H9 (cell line): ENCODE data around the gene GRIK4. TPM values are rescaled to one million over a fixed set of nuclear protein-coding genes. Genes with fewer than 3 reads are reported as not detected.

Experiments
- DNase-seq: peaks from one replicate; pipeline ENCODE4 v3.0.0-alpha.2; 2017
- H2AFZ ChIP-seq: one replicate; pipeline ENCODE4 v1.6.1; 2013; ENCODE audit warnings: mild to moderate bottlenecking, low read length, control low read depth, moderate library complexity
- H2AK5ac ChIP-seq: 2 replicates; pipeline ENCODE4 v1.6.1; 2013; ENCODE audit warnings: low read length, control low read depth, mixed read lengths; ENCODE audit not compliant: insufficient read length
- H2BK120ac ChIP-seq: one replicate; pipeline ENCODE4 v1.6.1; 2013; ENCODE audit warnings: low read depth, mild to moderate bottlenecking, low read length, control low read depth, inconsistent platforms; ENCODE audit not compliant: poor library complexity, severe bottlenecking
- H2BK12ac ChIP-seq: 2 replicates; pipeline ENCODE4 v1.6.1; 2013; ENCODE audit warnings: low read length, control low read depth, mixed read lengths, low read depth; ENCODE audit not compliant: insufficient read length
- H2BK15ac ChIP-seq: 2 replicates; pipeline ENCODE4 v1.6.1; 2013; ENCODE audit warnings: low read depth, low read length, control low read depth
- H2BK20ac ChIP-seq: one replicate; pipeline ENCODE4 v1.6.1; 2013; ENCODE audit warnings: low read depth, mild to moderate bottlenecking, low read length, control low read depth, inconsistent platforms; ENCODE audit not compliant: poor library complexity, severe bottlenecking
- H2BK5ac ChIP-seq: 2 replicates; pipeline ENCODE4 v1.6.1; 2013; ENCODE audit warnings: low read length, control low read depth, mixed read lengths; ENCODE audit not compliant: insufficient read length
- H3K14ac ChIP-seq: 2 replicates; pipeline ENCODE4 v1.6.1; 2013; ENCODE audit warnings: low read length, control low read depth; ENCODE audit not compliant: insufficient read depth
- H3K18ac ChIP-seq: 2 replicates; pipeline ENCODE4 v1.6.1; 2013; ENCODE audit warnings: low read depth, mild to moderate bottlenecking, mixed read lengths, low read length, control low read depth; ENCODE audit not compliant: insufficient read length
- H3K23ac ChIP-seq: 2 replicates; pipeline ENCODE4 v1.6.1; 2013; ENCODE audit warnings: low read length, control low read depth, mixed read lengths, low read depth; ENCODE audit not compliant: insufficient read length
- H3K23me2 ChIP-seq: 2 replicates; pipeline ENCODE4 v1.6.1; 2013; ENCODE audit warnings: low read depth, mild to moderate bottlenecking, mixed read lengths, low read length, control low read depth; ENCODE audit not compliant: insufficient read length, poor library complexity, severe bottlenecking
- H3K27ac ChIP-seq: 2 replicates; pipeline ENCODE4 v1.5.1; 2013; ENCODE audit warnings: low read length, control low read depth, mixed read lengths, low read depth; ENCODE audit not compliant: insufficient read length
- H3K27me3 ChIP-seq: 2 replicates; pipeline ENCODE4 v1.6.1; 2013; ENCODE audit warnings: low read length, control low read depth, inconsistent platforms; ENCODE audit not compliant: insufficient read depth
- H3K4ac ChIP-seq: 2 replicates; pipeline ENCODE4 v1.6.1; 2013; ENCODE audit warnings: low read depth, mild to moderate bottlenecking, control low read depth, inconsistent platforms, low read length, moderate library complexity
- H3K4me1 ChIP-seq: 2 replicates; pipeline ENCODE4 v1.6.1; 2013; ENCODE audit warnings: low read length, control low read depth, inconsistent platforms; ENCODE audit not compliant: insufficient read depth
- H3K4me2 ChIP-seq: 2 replicates; pipeline ENCODE4 v1.6.1; 2013; ENCODE audit warnings: low read length, control low read depth, mixed read lengths; ENCODE audit not compliant: insufficient read length, insufficient read depth
- H3K56ac ChIP-seq: 2 replicates; pipeline ENCODE4 v1.6.1; 2013; ENCODE audit warnings: low read depth, mild to moderate bottlenecking, mixed read lengths, low read length, control low read depth; ENCODE audit not compliant: insufficient read length
- H3K79me1 ChIP-seq: 2 replicates; pipeline ENCODE4 v1.6.1; 2013; ENCODE audit warnings: low read depth, mild to moderate bottlenecking, moderate library complexity, low read length, control low read depth, inconsistent platforms; ENCODE audit not compliant: insufficient read depth, poor library complexity, severe bottlenecking
- H3K79me2 ChIP-seq: 2 replicates; pipeline ENCODE4 v1.6.1; 2013; ENCODE audit warnings: low read length, control low read depth, inconsistent platforms; ENCODE audit not compliant: insufficient read depth
- H3K9ac ChIP-seq: 2 replicates; pipeline ENCODE4 v1.6.1; 2013; ENCODE audit warnings: low read length, control low read depth, mixed read lengths; ENCODE audit not compliant: insufficient read length; ENCODE audit errors: extremely low read depth
- H3K9me3 ChIP-seq: one replicate; pipeline ENCODE4 v1.6.1; 2013; ENCODE audit warnings: low read depth, low read length, inconsistent platforms; ENCODE audit not compliant: control insufficient read depth
- H3T11ph ChIP-seq: one replicate; pipeline ENCODE4 v1.6.1; 2013; ENCODE audit warnings: mild to moderate bottlenecking, low read length, control low read depth, inconsistent platforms
- H4K20me1 ChIP-seq: one replicate; pipeline ENCODE4 v1.6.1; 2013; ENCODE audit not compliant: control insufficient read depth, insufficient read length, insufficient read depth
- H4K5ac ChIP-seq: 2 replicates; pipeline ENCODE4 v1.6.1; 2013; ENCODE audit warnings: low read depth, mild to moderate bottlenecking, mixed read lengths, low read length, control low read depth; ENCODE audit not compliant: insufficient read length
- H4K8ac ChIP-seq: replicated peaks from 2 replicates; pipeline ENCODE4 v1.6.1; 2013; ENCODE audit warnings: low read length, control low read depth, mixed read lengths, low read depth; ENCODE audit not compliant: insufficient read length
- H4K91ac ChIP-seq: 2 replicates; pipeline ENCODE4 v1.6.1; 2013; ENCODE audit warnings: low read depth, mild to moderate bottlenecking, moderate library complexity, mixed read lengths, low read length, control low read depth; ENCODE audit not compliant: insufficient read length
- H3K27ac Mint-ChIP-seq, 3 experiments: 2 replicates in 2 of 3; 3 replicates in 1 of 3; pipeline ENCODE4 v1.8.0; 2020 to 2021; ENCODE audit warnings: mixed read lengths in 3 of 3, mild to moderate bottlenecking in 1 of 3, moderate library complexity in 1 of 3
- H3K27me3 Mint-ChIP-seq: 2 replicates; pipeline ENCODE4 v1.8.0; 2021; ENCODE audit warnings: low read depth, mild to moderate bottlenecking, moderate library complexity, mixed read lengths
- H3K36me3 Mint-ChIP-seq, 3 experiments: 2 replicates in 2 of 3; 3 replicates in 1 of 3; pipeline ENCODE4 v1.8.0; 2020 to 2021; ENCODE audit warnings: low read depth in 3 of 3, mixed read lengths in 3 of 3; ENCODE audit not compliant: insufficient read depth in 1 of 3
- H3K4me1 Mint-ChIP-seq, 2 experiments: 2 replicates each; pipeline ENCODE4 v1.8.0; 2020; ENCODE audit warnings: mixed read lengths in 2 of 2
- H3K4me3 Mint-ChIP-seq, 2 experiments: 2 replicates in 1 of 2; 3 replicates in 1 of 2; pipeline ENCODE4 v1.8.0; 2020 to 2021; ENCODE audit warnings: mild to moderate bottlenecking in 2 of 2, mixed read lengths in 2 of 2, moderate library complexity in 1 of 2
- H3K9me3 Mint-ChIP-seq, 2 experiments: 2 replicates in 1 of 2; 3 replicates in 1 of 2; pipeline ENCODE4 v1.8.0; 2020; ENCODE audit warnings: mild to moderate bottlenecking in 2 of 2, mixed read lengths in 2 of 2, moderate library complexity in 1 of 2
- CTCF ChIP-seq: fragments of 200-600 bp; sonication (generic); conservative IDR thresholded peaks from 3 replicates; pipeline ENCODE4 v1.8.0; 2021; ENCODE audit warnings: antibody characterized with exemption, mild to moderate bottlenecking
- WGBS: extraction: QIAGEN DNeasy Blood & Tissue Kit; methylation state at CpG from one replicate; pipeline ENCODE4 v1.1.7; 2013; ENCODE audit warnings: missing lambda C conversion rate, low lambda C conversion rate, mixed read lengths; ENCODE audit not compliant: insufficient read length; ENCODE audit errors: extremely low coverage; 5-methylcytosine and 5-hydroxymethylcytosine counted together
- total RNA-seq: library from RNA; stranded (reverse); gene quantifications from 2 replicates; pipeline ENCODE4 v1.2.1, GENCODE V29; 2021

The GRIK4 gene
- total RNA-seq, 1 experiment from 2014 or later = 2.3 TPM

GRCh38 chr11:120869516-120870011 is 358.0 kb downstream of the GRIK4 start:
- Histone ChIP-seq H4K20me1 (no peaks in the 10 kb centered on the region), H2BK15ac (no peak overlapping the region), H3K9ac (no peak overlapping the region), H3K27ac (no peak overlapping the region), H3K14ac (no peak overlapping the region), H3K9me3 (no peaks in the 10 kb centered on the region), H3K4me2 (no peak overlapping the region), H4K8ac (no peak overlapping the region), H2AK5ac (no peak overlapping the region), H2BK120ac (no peak overlapping the region), H2AFZ (no peak overlapping the region), H3T11ph (no peak overlapping the region), H3K56ac (no peak overlapping the region), H3K4me1 (no peaks in the 10 kb centered on the region), H3K4ac (no peak overlapping the region), H3K18ac (no peak overlapping the region), H3K23ac (no peak overlapping the region), H2BK5ac (no peak overlapping the region), H3K79me2 (no peaks in the 10 kb centered on the region), H2BK20ac (no peak overlapping the region), H3K27me3 (no peaks in the 10 kb centered on the region), H2BK12ac (no peak overlapping the region), H3K79me1 (no peaks in the 10 kb centered on the region), H4K91ac (no peak overlapping the region), H3K23me2 (no peaks in the 10 kb centered on the region), H4K5ac (no peak overlapping the region)
- peaks cover 0 to 2% (median 0%) of the 10 kb centered on the region in 3 experiments; a peak in 1 of 7 replicates for H3K36me3 Mint-ChIP-seq
- no peak for TF ChIP-seq CTCF
- no peak overlapping the region for H3K4me3 Mint-ChIP-seq
- no CpG with 5 or more reads among the region's 11 CpGs for WGBS
- peaks cover 22% of the 10 kb centered on the region for H3K27me3 Mint-ChIP-seq
- H3K4me1 Mint-ChIP-seq = peaks cover 19 to 21% of the 10 kb centered on the region in 2 experiments
- DNase-seq = no peak
- H3K27ac Mint-ChIP-seq = no peak overlapping the region
- no peaks in the 10 kb centered on the region; a peak in 1 of 5 replicates for H3K9me3 Mint-ChIP-seq
